SK-N-MC (cell line): ENCODE data around the gene DEDD.

Experiments used
- EZH2 ChIP-seq: fragments of 200-600 bp; sonication (generic); IDR thresholded peaks from one replicate; pipeline ENCODE4 v1.6.1; 2017; ENCODE audit warnings: antibody characterized with exemption
- POLR2AphosphoS5 ChIP-seq: IDR thresholded peaks from 2 replicates; pipeline ENCODE4 v1.6.1; 2012; ENCODE audit warnings: mild to moderate bottlenecking, low read depth, low read length, borderline replicate concordance

GRCh38 chr1:161084597-161084988, 47.9 kb downstream of the DEDD start:
- TF ChIP-seq POLR2AphosphoS5 (no peak), EZH2 (no peak)
